Measurements from ENCODE around the gene FGF2. TPM values are rescaled to one million over a fixed set of nuclear protein-coding genes. Genes with fewer than 3 reads are reported as not detected.

FGF2 gene
- total RNA-seq, 1 experiment from 2014 or later, result 20.0 TPM

DNA sequence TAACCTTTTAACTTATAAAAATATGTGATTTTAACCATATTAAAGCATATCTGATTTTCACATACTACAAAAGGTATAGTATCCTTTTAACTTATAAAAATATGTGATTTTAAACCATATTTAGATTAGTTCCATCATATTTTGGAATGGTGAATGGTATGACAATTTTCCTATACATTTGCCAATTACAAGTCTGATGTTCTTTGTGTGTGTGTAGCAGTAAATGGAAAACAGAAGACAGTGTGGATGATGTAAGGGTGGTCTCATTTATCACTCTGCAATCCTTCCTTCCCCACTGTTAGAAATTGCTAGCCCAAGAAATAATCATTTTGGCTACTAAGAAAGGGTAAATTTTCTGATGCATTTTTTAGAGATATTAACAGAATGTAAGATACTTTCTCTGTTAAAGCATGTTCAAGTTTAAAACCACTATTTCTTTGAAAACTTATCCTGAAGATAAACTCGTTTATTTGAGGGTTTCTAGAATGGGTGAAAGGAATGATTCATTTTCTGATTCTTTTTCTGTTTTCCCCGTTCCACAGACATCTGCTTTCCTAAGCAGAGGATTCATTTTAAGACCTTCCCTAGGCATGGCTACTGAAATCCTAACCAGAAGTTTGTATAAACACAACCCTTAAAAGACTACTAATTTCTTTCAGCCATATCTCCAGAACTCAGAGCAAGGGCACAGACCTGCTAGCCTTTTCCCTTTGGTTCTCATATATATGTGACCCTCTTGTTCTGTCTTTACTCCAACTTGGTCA lies 74.8 kb downstream of the FGF2 start:
- DNase-seq, result no peak
- Histone ChIP-seq H3K4me3 (ENCODE audit: insufficient read depth, low read depth, low read length) (no peak overlapping the region), H3K36me3 (replicated peaks; ENCODE audit: control insufficient read depth, insufficient read depth, low read length) (no peaks in the 10 kb centered on the region; the same call in 1 of the 2 replicates), H3K27me3 (ENCODE audit: control insufficient read depth, insufficient read depth, low read length) (no peaks in the 10 kb centered on the region)

DNA sequence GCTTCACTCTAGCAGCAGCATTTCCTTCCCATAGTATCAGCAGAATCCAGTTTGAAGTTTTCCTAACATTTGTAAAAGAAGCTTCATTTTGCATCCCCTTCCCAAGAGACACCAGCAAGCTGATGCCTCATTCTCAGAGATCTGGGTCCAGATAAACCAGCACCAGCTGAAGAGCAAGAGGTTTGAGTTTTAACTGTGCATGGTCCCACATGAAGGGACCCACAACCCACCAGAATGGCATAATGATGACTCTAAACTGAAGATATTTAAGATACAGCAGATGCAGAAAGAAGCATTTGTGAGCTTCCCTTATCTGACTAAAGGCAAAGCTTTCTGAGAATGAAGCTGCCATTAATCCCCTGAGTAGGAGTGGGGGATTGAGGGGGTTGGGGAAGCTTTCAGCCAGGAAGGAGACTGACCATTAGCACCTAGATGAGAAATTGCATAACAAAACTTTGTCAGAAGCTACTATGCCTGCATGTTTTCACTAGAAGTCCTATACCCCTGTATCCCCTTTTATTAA lies 77.2 kb downstream of the FGF2 start:
- Histone ChIP-seq H3K4me3 (ENCODE audit: insufficient read depth, low read depth, low read length) (no peak overlapping the region), H3K27me3 (ENCODE audit: control insufficient read depth, insufficient read depth, low read length) (no peaks in the 10 kb centered on the region), H3K36me3 (replicated peaks; ENCODE audit: control insufficient read depth, insufficient read depth, low read length) (no peaks in the 10 kb centered on the region)
- peak; percentile 18 for DNase-seq

DNA sequence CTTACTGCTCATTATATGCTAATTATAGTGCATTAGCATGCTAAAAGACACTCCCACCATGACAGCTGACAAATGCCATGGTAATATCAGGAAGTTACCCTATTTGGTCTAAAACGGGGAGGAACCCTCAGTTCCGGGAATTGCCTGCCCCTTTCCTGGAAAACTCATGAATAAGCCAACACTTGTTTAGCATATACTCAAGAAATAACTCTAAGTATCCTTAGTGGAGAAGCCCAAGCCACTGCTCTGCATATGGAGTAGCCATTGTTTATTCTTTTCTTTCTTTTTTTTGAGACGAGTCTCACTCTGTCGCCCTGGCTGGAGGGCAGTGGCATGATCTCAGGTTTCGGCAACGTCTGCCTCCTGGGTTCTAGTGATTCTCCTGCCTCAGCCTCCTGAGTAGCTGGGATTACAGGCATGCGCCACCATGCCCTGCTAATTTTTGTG lies 80.3 kb downstream of the FGF2 start:
- no peak overlapping the region for H3K4me3 ChIP-seq (ENCODE audit: insufficient read depth, low read depth, low read length)
- H3K36me3 ChIP-seq (replicated peaks; ENCODE audit: control insufficient read depth, insufficient read depth, low read length), result no peaks in the 10 kb centered on the region
- H3K27me3 ChIP-seq (ENCODE audit: control insufficient read depth, insufficient read depth, low read length), result no peaks in the 10 kb centered on the region
- DNase-seq, result no peak

DNA sequence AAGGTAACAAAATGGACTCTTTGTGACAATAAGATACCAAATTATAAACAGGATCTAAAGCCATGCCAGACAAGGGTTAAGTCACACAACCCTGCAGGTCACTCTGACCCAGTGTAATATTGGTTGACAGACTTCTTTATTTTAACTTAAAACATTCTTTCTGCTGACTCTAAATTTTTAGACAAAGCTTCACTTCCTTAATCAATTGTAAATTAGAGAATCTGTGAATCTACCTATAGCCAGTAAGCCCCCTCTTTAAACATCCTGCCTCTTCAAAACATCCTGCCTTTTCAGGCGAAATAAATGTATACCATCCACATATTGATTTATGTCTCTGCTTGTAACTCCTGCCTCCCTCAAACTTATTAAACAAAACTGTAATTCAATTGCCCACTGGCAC lies 81.6 kb downstream of the FGF2 start:
- Histone ChIP-seq H3K27me3 (ENCODE audit: control insufficient read depth, insufficient read depth, low read length) (no peaks in the 10 kb centered on the region), H3K36me3 (replicated peaks; ENCODE audit: control insufficient read depth, insufficient read depth, low read length) (no peaks in the 10 kb centered on the region), H3K4me3 (ENCODE audit: insufficient read depth, low read depth, low read length) (no peak overlapping the region)
- DNase-seq, result no peak

DNA sequence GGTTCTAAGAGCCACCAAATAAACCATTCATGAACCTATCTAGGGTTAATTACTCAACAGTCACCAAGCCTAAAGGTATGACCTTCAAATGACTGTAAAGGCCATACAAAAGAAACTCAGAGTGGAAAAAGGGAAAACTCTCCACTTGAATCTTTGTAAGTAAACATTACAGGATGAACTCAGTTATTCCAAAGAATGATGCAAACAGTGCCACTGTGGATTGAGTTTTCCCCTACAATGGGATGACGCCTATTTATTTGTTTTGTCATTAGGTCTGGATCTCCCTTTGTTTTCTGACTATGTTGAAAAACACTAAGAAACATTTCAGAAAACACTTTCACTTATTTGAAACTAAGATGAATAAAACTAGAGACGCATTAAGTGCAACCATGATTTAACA lies 83.1 kb downstream of the FGF2 start:
- H3K36me3 ChIP-seq (replicated peaks; ENCODE audit: control insufficient read depth, insufficient read depth, low read length), result no peaks in the 10 kb centered on the region
- no peak for DNase-seq
- H3K27me3 ChIP-seq (ENCODE audit: control insufficient read depth, insufficient read depth, low read length), result no peaks in the 10 kb centered on the region
- H3K4me3 ChIP-seq (ENCODE audit: insufficient read depth, low read depth, low read length), result no peak overlapping the region

DNA sequence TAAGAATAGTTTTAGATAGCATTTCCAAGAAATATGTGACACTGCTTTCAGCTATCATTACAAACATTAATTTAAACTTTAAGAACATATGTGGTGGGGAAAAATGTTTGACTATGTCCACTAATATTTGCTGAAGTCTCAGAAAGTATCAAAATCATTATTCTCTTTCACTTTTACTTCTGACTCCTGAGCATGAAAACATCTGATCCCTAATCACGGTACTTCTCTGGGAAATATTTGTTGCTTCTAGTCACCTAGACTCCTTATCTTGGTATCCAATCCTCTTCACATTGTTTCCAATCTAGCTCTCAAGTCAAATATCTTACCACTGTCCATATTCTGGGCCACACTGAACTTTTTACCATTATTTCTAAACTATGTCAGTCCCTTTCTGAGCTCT lies 85.0 kb downstream of the FGF2 start:
- no peak overlapping the region for H3K4me3 ChIP-seq (ENCODE audit: insufficient read depth, low read depth, low read length)
- no peak for DNase-seq
- H3K27me3 ChIP-seq (ENCODE audit: control insufficient read depth, insufficient read depth, low read length), result no peaks in the 10 kb centered on the region
- H3K36me3 ChIP-seq (replicated peaks; ENCODE audit: control insufficient read depth, insufficient read depth, low read length), result no peaks in the 10 kb centered on the region

DNA sequence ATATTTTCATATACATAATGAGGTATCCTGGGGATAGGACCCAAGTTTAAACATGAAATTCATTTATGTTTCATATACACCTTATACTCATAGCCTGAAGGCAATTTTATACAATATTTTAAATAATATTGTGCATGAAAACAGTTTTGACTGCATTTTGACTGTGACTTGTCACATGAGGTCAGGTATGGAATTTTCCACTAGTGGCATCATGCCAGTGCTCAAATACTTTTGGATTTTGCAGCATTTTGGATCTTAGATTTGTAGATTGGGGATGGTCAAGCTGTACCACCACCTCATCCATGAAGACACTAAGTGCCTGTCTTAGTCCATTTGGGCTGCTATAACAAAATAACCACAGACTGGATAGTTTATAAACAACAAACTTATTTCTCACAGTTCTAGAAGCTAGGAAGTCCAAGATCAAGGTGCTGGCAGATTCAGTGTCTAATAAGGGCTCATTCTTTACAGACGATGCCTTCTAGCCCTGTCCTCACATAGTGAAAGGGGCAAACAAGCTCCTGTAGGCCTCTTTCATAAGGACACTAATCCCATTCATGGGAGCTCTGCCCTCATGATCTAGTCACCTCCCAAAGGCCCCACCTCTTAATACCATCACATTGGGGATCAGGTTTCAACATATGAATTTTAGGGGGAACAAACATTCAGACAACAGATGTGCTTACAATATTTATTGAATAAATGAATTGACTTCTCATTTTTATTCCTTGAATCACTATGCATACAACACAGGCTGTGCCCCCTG lies 86.4 kb downstream of the FGF2 start:
- DNase-seq, result no peak
- Histone ChIP-seq H3K36me3 (replicated peaks; ENCODE audit: control insufficient read depth, insufficient read depth, low read length) (no peaks in the 10 kb centered on the region), H3K4me3 (ENCODE audit: insufficient read depth, low read depth, low read length) (no peak overlapping the region), H3K27me3 (ENCODE audit: control insufficient read depth, insufficient read depth, low read length) (no peaks in the 10 kb centered on the region)

DNA sequence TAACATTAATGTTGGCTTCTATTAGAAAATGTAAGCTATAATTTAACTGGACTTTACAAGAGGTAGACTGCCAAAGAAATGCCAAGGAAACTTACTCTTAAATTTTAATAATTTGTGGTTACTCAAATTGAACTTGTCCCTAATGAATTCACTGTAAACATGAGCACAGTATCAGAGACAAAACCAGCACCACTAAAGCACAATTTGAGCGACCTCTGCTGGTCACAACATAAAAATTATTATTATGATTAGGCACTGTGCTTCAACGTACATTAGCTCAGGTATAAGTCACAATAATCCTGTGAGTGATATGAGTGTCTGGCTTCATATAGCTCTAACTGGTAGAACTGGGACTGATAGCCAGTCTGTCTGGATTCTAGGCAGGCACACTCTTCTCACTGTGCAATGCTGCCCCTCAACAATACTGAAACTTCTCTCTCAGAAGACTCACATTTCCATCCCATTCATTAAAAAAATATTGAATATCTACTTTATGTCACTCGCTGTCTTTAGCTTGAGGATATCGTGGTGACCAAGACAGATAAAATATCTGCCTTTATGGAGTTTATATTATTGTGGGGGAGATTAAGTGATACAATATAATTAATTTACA lies 87.8 kb downstream of the FGF2 start:
- no peak for DNase-seq
- Histone ChIP-seq H3K27me3 (ENCODE audit: control insufficient read depth, insufficient read depth, low read length) (no peaks in the 10 kb centered on the region), H3K4me3 (ENCODE audit: insufficient read depth, low read depth, low read length) (no peak overlapping the region), H3K36me3 (replicated peaks; ENCODE audit: control insufficient read depth, insufficient read depth, low read length) (no peaks in the 10 kb centered on the region)

DNA sequence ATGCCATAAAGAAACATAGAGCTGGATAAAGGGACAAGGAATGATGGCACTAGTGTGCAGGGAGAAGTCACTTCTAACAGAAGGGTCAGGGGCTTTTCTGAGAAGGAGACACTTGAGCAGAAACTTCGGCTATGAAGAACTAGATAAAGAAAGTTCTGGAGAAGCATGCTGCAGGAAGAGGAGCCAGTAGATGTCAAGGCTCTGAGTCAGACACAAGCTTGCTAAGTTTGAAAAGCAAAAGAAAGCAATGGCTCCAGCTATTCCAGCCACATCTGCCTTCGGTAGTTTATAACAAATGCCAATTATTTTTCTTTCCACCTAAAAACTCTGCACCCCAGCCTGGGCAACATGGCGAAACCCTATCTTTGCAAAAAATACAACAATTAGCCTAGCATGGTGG lies 88.3 kb downstream of the FGF2 start:
- no peak for DNase-seq
- H3K27me3 ChIP-seq (ENCODE audit: control insufficient read depth, insufficient read depth, low read length), result no peaks in the 10 kb centered on the region
- H3K4me3 ChIP-seq (ENCODE audit: insufficient read depth, low read depth, low read length), result no peak overlapping the region
- no peaks in the 10 kb centered on the region for H3K36me3 ChIP-seq (replicated peaks; ENCODE audit: control insufficient read depth, insufficient read depth, low read length)

DNA sequence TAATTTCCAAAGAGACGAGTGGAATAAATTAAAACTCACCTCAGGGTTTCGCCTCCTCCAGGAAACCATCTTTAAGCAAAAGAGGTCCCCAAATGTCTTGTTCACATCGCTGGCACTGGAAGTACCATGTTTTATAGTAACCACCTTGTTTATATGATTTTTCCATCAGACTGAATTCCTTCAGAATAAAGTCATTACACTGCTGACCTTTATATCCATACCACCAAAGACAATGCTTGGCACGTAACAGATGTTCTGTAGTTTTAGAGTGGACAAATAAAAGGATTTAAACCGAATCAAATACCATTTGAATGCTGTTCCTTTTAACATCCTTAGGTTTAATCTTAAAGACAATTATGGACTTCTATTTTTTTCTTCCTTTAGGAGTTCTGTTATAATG lies 91.1 kb downstream of the FGF2 start:
- no peak for DNase-seq
- Histone ChIP-seq H3K36me3 (replicated peaks; ENCODE audit: control insufficient read depth, insufficient read depth, low read length) (no peaks in the 10 kb centered on the region), H3K27me3 (ENCODE audit: control insufficient read depth, insufficient read depth, low read length) (no peaks in the 10 kb centered on the region), H3K4me3 (ENCODE audit: insufficient read depth, low read depth, low read length) (no peak overlapping the region)

DNA sequence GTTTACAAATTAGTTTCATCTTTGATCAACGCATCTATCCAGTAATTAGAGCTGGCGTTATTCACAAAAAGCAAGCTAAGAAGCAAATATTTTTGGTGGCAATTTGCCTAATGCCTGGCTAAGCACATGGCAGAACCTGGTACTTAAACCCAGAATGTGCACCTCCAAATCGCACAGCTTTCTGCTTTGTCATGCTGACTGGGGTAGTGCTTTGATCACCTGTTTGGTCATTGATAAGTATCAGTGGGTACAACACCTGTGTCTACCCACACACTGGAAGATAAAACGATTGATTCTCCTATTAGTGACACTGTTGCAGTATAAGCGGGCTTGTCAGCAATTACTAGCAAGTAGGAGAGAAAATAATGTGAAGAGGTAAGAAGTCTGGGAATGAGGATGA lies 93.8 kb downstream of the FGF2 start:
- no peak for DNase-seq
- no peak overlapping the region for H3K4me3 ChIP-seq (ENCODE audit: insufficient read depth, low read depth, low read length)
- no peaks in the 10 kb centered on the region for H3K27me3 ChIP-seq (ENCODE audit: control insufficient read depth, insufficient read depth, low read length)
- H3K36me3 ChIP-seq (replicated peaks; ENCODE audit: control insufficient read depth, insufficient read depth, low read length), result no peaks in the 10 kb centered on the region

DNA sequence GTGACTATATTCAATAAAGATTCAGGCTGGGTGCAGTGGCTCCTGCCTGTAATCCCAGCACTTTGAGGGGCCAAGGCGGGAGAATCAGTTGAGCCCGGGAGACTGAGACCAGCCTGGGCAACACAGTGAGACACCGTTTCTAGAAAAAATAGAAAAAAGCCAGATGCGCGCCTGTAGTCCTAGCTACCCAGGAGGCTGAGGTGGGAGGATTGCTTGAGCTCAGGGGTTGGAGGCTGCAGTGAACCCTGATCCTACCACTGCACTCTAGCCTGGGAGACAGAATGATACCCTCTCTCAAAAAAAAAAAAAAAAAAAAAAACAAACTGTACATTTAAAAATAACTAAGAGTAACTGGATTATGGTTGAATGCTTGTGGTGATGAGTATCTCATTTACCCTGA lies 94.7 kb downstream of the FGF2 start:
- peak overlapping the region; percentile 88 for H3K4me3 ChIP-seq (ENCODE audit: insufficient read depth, low read depth, low read length)
- DNase-seq, result no peak
- H3K36me3 ChIP-seq (replicated peaks; ENCODE audit: control insufficient read depth, insufficient read depth, low read length), result no peaks in the 10 kb centered on the region
- H3K27me3 ChIP-seq (ENCODE audit: control insufficient read depth, insufficient read depth, low read length), result no peaks in the 10 kb centered on the region

DNA sequence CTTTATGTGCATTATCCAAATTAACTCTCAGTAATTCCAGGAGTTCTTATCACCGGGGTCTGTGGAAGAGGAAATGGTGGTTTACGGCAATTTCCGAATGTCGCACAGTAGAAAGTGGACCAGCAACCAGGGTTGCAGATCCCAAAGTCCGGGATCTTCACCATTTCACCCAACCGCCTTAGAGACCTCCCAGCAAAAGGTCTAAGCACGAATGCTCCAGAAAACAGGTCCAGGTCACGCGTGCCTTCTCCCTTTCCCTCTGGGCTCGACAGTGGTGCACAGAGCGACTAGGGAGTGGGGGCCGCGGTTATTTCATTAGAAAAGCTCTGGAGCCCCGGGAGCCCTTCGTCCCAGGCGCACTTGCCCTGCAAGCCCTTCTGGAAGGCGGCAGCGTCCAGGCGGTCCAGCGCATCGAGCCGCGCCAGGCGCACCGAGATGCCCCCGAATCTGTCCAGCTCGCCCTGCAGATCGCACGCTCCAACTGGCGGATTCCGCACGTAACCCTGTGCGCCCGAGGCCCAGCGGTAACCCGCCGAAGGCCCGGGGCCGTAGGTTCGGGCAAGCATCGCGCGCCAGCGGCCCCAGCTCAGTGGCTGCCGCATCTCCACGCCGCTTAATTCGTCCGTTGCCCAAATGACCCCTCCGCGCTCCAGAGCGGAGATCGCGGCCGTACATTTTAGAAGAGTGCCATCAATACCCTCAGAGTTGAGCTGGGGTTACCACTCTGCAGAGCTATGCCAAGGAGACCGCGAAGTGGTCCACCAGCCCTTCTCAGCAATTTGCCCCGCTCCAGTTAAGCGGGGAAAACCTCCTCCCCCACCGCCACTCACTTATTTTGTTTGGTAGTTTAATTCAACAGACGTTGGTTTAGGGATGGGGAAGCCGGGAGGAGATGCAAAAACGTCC lies 95.6 kb downstream of the FGF2 start, which contains the start of gene NUDT6:
TSS of gene NUDT6 (minus strand) at position 627 of the 906 bp plus-strand sequence. CDS start at position 602, 25 bp downstream.
- Histone ChIP-seq H3K4me3 (ENCODE audit: insufficient read depth, low read depth, low read length) (peak within 1 kb of the TSS; percentile 88), H3K36me3 (replicated peaks; ENCODE audit: control insufficient read depth, insufficient read depth, low read length) (no peaks in the 10 kb centered on the region), H3K27me3 (ENCODE audit: control insufficient read depth, insufficient read depth, low read length) (no peaks in the 10 kb centered on the region)
- DNase-seq, result peak; percentile 72

Measured in H7 (cell line).